ENCODE measurements around the gene MLC1.
A peak's percentile ranks its signal among the peaks of the same experiment; 100 is the strongest.

Gene MLC1

GRCh38 chr22:50034126-50035081, 50.8 kb downstream of the MLC1 start:
- DNase-seq, result no peak

- DNase-seq, result no peak
Measured at GRCh38 chr22:50032941-50033601, 52.2 kb downstream of the MLC1 start.

- DNase-seq, result no peak
Measured at GRCh38 chr22:50032109-50032871, 52.9 kb downstream of the MLC1 start.

- DNase-seq, result no peak
Measured at GRCh38 chr22:50031189-50032091, 53.8 kb downstream of the MLC1 start.

DNA sequence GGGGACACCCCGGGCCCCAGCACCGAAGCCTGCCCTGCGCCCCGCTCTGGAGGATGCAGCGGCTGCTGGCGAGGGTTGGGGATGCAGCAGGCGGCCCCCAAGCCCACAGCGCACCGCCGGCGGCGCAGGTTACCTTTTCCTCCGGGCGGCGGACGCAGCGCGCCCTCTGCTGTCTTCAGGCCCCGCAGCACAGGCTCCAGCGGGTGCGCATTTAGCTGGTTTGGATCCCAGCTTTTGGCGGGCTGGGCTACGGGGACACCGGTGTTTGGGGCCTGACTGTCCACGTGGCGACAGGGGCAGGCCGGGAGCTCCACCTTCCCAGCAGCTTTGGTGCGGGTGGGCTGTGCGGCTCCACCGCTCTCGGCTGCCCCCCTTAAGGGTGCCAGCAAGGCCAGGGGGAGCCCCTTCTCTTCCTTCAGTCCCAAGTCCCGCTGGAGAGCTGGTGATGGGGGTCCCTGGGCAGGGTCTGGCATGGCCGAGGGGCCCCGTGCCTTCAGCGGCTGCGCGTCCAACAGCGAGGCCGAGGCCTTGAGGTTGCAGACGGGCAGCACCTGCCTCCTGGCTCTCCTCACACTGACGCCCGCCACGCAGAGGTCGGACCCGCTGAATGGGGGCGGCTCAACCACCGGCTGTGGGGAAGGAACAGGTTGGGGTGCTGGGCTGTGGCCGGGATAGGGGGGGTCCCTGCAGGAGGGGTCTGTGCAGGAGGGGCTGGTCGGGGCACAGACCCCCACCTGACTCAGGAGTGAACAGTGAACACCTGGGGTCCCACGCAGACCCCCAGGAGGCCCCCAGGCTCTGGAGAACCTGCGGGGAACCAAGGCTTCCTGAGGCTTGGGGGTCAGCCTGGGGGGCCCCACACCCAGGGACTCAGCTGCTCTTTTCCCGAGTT, 54.7 kb downstream of the MLC1 start:
- peak; percentile 69 for DNase-seq

DNA sequence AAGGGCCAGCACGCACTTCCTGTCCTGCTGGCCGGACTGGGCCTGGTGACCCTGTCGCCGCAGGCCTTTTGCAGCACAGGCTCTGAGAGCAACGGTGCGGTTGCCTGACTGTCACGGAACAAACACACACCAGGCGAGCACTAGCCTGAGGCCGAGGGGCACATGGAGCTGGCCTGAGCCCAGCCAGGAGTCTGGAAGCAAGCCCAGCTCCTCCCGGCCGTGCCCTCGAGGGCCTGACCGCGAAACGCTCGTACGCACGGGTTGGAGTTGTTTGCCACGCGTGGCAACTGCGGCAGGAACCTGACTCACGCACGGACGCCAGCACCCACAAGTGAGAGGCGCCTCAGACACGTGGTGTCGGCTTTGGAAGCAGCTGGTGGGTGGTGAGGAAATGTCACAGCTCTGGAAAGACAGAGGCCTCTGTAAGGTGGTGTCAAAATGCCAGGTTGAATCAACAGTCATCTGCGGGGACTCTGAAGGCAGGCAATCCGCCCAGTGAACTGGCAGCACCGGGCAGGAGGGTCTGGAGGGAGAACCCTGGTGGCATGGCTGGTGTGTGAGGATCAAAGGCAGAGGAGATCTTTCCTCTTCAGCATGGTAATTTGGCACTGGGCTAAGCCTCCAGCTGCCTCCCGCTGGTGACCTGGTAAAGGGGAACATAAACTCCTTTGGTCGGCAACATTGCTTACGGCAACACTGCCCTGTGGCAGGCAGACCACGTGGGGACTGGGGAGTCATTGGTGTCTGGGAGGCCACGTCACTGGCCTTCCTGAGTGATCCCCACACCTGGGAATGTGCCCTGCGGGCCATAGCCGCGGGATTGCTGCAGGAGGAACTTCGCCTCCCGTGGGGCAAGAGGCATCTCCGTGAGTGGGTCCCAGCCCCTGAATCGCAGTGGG, 57.3 kb downstream of the MLC1 start:
- DNase-seq, result no peak

DNA sequence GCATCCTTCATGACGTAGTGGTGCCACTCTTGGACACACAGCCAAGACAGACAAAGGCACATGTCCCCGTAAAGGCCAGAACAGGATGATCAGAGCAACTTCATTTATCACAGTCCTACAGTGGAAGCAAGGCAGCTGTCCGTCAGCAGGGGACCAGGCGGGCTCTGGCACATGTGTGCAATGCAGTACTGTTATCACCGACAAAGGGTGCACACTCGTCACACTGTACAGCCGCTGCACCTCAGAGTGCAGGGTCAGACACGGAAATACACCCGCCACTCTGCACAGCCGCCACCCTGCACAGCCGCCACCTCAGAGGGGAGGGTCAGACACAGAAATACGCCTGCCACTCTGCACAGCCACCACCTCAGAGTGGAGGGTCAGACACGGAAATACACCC, 59.2 kb downstream of the MLC1 start:
- DNase-seq, result no peak

- DNase-seq, result no peak
Measured at GRCh38 chr22:50022171-50022819, 62.9 kb downstream of the MLC1 start.

DNA sequence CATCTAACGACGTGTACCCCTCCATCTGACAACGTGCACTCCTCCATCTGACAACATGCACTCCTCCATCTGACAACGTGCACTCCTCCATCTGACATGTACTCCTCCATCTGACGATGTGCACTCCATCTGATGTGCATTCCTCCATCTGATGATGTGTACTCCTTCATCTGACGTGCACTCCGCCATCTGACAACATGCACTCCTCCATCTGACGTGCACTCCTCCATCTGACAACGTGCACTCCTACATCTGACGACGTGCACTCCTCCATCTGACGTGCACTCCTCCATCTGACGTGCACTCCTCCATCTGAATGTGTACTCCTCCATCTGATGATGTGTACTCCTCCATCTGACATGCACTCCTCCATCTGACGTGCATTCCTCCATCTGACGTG, 64.6 kb downstream of the MLC1 start:
- DNase-seq, result no peak

DNA sequence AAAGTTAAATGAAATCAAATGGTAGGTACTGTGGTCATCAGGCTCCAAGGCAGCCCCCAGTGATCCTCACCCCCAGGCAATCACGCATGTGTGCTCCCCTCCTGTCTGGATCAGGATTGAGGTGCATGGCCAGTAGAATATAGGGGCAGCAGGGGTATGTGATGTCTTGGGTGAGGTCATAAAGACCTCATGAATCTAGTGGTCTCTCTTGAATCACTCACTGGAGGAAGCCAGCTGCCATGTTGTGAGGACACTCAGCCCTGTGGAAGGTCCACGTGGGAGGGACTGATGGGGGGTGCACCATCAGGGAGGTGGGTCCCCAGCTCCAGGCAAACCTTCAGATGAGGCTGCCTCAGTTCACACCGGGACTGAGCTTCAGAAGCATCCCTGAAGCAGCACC, 65.9 kb downstream of the MLC1 start:
- DNase-seq, result no peak

DNA sequence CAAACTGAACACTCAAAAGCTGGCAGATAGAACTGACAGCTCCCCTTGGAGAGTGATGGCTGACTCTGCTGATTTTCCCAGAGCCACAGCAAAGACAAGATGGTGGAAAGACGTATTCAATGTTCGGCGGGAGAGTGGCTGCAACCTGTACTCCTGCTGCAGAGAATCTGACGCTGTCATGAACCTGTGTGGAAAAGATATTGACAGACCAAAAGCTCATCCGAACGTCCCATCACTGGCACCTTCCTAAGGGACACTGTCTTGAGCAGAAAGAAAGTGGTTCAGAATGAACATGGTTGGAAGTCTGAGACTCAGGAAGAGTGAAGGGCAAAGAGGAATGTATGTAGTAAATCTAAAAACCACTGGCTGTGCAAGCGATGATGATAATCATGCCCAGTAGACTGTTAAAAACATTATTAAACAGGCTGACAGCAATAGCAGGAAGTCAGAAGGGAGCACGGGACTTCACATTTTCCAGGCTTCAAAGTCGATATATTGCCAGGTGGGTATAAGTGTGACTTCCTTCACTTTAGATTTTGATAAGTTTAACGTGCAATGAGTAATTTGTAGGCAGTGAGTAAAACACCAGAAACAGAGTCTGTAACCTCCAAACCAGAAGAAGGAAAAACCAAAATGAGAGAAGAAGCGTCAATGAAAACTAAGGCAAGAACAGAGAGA, 66.5 kb downstream of the MLC1 start:
- DNase-seq, result no peak

DNA sequence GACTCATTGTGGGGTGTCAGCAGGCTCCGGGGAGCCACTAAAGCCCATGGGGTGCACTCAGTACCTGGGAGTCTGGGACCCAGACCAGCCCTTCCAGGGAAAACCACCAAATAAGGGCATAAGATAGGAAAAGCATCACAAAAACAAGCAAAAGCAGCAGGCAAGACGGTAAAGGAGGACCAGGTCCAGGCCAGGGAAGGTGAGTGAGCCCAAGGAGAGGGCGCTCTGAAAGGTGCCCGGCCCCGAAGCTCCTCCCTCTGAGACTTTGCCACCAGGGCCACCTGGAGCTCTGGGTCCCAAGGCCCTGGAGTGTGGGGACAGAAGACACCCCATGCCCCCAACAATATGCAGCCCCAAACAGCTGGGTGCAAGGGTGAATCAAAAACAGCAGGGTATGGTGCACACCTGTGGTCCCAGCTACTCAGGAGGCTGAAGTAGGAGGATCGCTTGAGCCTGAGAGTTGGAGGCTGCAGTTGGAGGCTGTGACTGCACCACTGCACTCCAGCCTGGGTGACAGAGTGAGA, 67.5 kb downstream of the MLC1 start:
- DNase-seq, result no peak

- no peak for DNase-seq
Measured at GRCh38 chr22:50016988-50017700, 68.1 kb downstream of the MLC1 start.

- no peak for DNase-seq
Measured at GRCh38 chr22:50016308-50016987, 68.8 kb downstream of the MLC1 start.

DNA sequence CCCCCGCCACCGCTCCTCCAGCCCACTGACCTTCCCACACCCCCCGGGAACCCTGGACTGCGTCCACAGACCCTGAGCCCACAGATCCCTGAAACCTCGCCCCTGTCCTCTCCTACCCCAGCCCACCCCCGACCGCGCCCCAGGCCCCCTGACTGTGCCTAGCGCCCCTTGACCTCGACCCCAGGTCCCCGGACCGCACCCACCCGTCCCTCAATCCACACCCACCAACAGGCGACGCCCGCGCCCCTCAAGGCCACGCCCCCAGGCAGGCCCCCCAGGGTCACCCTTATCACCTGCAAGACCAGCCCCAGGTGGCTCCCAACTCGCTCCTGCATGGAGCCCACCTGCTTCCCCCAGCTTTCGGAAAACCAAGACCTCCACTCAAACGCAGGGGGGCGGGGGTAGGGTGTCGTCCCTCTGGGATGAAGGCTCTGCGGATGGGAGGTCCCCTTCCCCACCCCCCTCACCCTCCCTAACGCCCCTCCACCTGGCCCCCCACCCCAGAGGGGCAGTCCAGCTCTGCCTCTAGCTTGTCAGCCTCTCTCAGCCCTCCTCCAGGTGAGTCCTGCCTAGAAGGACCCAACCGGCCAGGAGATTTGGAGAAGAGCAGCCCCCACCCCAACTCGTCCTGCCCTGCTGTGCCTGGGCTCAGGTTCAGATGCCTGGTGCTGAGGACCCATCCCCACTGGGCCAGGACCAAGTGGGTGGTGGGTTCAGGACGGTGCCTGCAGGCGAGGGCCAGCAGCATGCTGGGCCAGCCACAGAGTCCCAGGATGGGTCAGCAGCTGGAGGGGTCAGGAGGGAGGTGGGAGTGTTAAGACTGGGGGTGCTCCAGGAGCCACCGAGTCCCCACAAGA, 69.5 kb downstream of the MLC1 start:
- no peak for DNase-seq

- DNase-seq, result no peak
Measured at GRCh38 chr22:50014655-50015401, 70.4 kb downstream of the MLC1 start.
